Thoracic aorta (tissue), 2 donors: ENCODE measurements around the gene ZNF813. TPM values are rescaled to one million over a fixed set of nuclear protein-coding genes. Genes with fewer than 3 reads are reported as not detected.
"Not testable (repeated sequence)": the region's sequence is repeated elsewhere in the genome, so short reads cannot be mapped to it uniquely, and the experiment has no call there.

Experiments used
- ATAC-seq: fragments of 150-250 bp; one replicate; pipeline ENCODE4 v1.8.0; 2017; ENCODE audit warnings: low read depth; ENCODE audit not compliant: insufficient number of reproducible peaks, low FRiP score
- DNase-seq: peaks from one replicate; pipeline ENCODE4 v3.0.0-alpha.2; 2020; ENCODE audit warnings: low spot score
- H3K27ac ChIP-seq, 2 donors: fragments of 200-600 bp; sonication (generic); 1 replicate in 1 of 2; 2 replicates in 1 of 2; pipeline ENCODE4 v1.5.1; 2016; ENCODE audit warnings: mild to moderate bottlenecking in 2 of 2, moderate library complexity in 2 of 2
- H3K27me3 ChIP-seq: fragments of 200-600 bp; sonication (generic); replicated peaks from 2 replicates; pipeline ENCODE4 v1.6.0; 2016; ENCODE audit warnings: mild to moderate bottlenecking; ENCODE audit not compliant: insufficient read depth
- H3K36me3 ChIP-seq: fragments of 200-600 bp; sonication (generic); one replicate; pipeline ENCODE4 v1.5.1; 2016
- H3K4me1 ChIP-seq, 2 donors: fragments of 200-600 bp; sonication (generic); 1 replicate in 1 of 2; 2 replicates in 1 of 2; pipeline versions ENCODE4 v1.5.1 to v1.6.0; 2016; ENCODE audit warnings: low read depth in 2 of 2, mild to moderate bottlenecking in 1 of 2; ENCODE audit not compliant: control insufficient read depth in 1 of 2
- H3K4me3 ChIP-seq: fragments of 200-600 bp; sonication (generic); 2 replicates; pipeline ENCODE4 v1.5.1; 2016; ENCODE audit warnings: mild to moderate bottlenecking
- H3K9me3 ChIP-seq: fragments of 200-600 bp; sonication (generic); 2 replicates; pipeline ENCODE4 v1.5.1; 2016
- total RNA-seq, 2 donors: library from RNA; depleted of rRNA; stranded (reverse); fragments of >200 nt; gene quantifications; one replicate each; pipeline versions ENCODE4 v1.1.0 to v1.2.3, GENCODE V29; 2016
- TF ChIP-seq, protein P1 (sequence below): fragments of 200-600 bp; sonication (generic); IDR thresholded peaks from one replicate; pipeline ENCODE4 v1.5.1; 2019; ENCODE audit warnings: antibody characterized with exemption

ZNF813 gene
- total RNA-seq, 2 donors from 2014 or later, result 0.81 to 3.0 TPM

DNA sequence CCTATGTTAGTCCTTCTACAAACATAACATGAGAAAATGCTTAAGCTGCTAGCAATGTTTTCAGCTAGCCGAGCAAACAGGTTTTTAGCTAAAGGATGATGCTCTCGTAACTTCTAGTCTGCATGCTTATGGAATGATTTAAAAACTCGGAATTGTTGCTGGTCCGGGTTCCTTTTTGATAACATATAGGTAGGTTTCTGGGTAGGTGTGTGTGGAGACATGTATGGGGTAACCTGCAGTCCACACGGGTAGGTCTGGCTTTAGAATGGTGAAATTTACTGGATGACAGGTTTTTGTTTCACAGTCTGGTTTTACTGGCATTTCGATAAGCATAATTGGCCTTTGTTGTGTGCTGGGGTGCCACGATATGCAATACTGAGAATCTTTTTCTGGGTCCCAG, 4.4 kb downstream of the ZNF813 start:
- no peak overlapping the region for H3K27ac ChIP-seq
- no peak overlapping the region for H3K4me3 ChIP-seq
- peaks cover 1 to 7% of the 10 kb centered on the region in 2 donors for H3K4me1 ChIP-seq
- no peaks in the 10 kb centered on the region for H3K27me3 ChIP-seq
- TF ChIP-seq, protein P1, sequence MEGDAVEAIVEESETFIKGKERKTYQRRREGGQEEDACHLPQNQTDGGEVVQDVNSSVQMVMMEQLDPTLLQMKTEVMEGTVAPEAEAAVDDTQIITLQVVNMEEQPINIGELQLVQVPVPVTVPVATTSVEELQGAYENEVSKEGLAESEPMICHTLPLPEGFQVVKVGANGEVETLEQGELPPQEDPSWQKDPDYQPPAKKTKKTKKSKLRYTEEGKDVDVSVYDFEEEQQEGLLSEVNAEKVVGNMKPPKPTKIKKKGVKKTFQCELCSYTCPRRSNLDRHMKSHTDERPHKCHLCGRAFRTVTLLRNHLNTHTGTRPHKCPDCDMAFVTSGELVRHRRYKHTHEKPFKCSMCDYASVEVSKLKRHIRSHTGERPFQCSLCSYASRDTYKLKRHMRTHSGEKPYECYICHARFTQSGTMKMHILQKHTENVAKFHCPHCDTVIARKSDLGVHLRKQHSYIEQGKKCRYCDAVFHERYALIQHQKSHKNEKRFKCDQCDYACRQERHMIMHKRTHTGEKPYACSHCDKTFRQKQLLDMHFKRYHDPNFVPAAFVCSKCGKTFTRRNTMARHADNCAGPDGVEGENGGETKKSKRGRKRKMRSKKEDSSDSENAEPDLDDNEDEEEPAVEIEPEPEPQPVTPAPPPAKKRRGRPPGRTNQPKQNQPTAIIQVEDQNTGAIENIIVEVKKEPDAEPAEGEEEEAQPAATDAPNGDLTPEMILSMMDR, result no peak
- no peak for ATAC-seq
- H3K9me3 ChIP-seq, result peaks cover 9% of the 10 kb centered on the region
- peaks cover 6% of the 10 kb centered on the region for H3K36me3 ChIP-seq
- DNase-seq, result no peak

DNA sequence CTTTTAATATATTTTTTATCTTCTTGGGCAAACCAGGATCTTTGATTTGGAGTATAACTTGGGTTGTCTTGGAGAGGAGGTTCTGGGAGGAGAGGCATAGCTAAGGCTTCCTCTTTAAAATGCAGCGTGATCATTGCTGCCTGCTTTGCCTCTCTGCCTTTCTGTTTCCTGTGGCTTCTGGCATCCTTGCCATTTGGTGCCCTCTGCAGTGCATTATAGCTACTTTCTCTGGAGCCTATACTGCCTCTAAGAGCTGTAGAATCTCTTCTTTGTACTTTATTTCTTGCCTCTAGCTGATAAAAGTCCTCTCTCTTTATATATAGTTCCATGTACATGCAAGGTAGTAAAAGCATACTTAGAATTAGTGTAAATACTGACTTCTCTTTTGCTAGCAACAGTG, 7.3 kb downstream of the ZNF813 start:
- not testable (repeated sequence) for H3K4me1 ChIP-seq, DNase-seq, H3K27ac ChIP-seq, ATAC-seq, H3K4me3 ChIP-seq, H3K27me3 ChIP-seq
- peaks cover 23% of the 10 kb centered on the region for H3K36me3 ChIP-seq
- H3K9me3 ChIP-seq, result peaks cover 18% of the 10 kb centered on the region

DNA sequence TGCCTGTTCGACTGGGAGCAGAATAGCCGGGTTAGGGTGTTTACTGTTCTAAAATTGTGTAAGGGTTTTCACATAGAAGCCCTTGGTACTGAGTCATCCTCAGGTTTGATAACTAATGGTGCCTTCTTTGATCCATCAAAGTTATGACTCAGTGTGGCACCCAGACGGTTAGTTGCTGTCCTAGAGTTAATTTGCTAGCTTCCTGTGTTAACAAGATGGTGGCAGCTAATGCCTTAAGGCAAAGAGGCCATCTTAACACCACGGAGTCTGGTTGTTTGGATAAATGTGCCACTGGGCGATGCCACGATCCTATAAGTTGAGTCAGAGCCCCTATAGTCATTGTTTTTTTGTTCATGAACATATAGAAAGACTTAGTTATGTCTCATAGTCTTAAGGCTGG, 7.9 kb downstream of the ZNF813 start:
- H3K27ac ChIP-seq, H3K4me3 ChIP-seq, H3K27me3 ChIP-seq, ATAC-seq, H3K4me1 ChIP-seq, DNase-seq: not testable (repeated sequence)
- Histone ChIP-seq H3K36me3 (peaks cover 27% of the 10 kb centered on the region), H3K9me3 (peaks cover 24% of the 10 kb centered on the region)

DNA sequence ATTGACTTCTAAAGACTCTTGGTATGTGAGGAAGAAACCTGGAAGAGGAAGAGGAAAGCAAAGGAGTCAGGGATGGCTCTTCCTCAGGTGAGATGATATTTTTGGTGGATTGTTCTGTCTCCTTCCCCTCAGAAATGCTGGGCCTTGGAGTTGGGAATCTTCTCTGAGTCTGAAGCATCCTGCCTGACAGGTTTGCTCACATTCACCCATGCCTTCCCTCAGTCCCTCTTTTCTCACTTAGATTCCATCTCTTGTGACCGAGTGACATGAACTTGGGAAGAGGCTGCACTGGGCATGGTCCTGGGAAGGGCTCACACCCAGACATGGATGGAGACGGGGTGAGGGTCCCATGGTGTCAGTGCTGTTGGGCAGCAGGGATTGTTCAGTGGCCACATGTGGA, 16.2 kb downstream of the ZNF813 start:
- Histone ChIP-seq H3K9me3 (peaks cover 61% of the 10 kb centered on the region), H3K36me3 (peaks cover 55% of the 10 kb centered on the region)
- DNase-seq, ATAC-seq, H3K27me3 ChIP-seq, H3K27ac ChIP-seq, H3K4me3 ChIP-seq, H3K4me1 ChIP-seq: not testable (repeated sequence)

DNA sequence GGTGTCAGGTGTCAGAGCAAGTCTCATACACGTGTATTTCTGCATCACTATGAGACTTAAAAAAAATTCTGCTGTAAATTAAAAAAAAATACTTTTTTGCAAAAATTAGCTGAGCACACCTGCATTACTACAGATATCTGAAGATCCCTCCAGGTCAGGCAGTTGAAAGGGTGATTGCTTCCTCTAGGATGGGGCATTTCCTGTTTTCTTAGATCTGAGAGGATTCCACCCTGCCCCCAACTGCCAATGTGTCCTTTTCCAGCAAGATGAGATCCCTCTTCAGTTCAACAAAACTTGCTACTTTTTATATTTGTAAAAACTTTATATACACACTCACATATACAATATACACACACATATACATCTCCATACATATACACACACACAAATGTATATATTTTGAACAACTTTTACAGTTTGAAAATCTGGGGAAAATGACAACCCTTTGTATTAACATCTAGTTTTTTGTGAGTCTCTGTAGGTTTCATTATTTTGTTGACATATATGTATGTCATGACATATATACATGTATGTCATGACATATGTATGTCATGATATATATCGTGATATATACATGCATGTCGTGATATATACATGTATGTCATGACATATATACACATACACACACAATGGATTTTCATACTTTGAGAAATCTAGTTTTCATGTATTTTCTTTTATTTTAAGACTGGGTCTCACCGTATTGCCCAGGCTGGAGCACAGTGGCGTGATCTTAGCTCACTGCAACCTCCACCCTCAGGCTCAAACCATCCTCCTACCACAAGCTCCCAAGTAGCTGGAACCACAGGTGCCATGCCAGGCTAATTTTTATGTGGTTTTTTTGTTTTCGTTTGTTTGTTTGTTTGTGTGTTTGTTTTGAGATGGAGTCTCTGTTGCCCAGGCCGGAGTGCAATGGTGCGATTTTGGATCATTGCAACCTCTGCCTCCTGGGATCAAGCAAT, 17.8 kb downstream of the ZNF813 start:
- no peak overlapping the region for H3K27ac ChIP-seq
- no peak for DNase-seq
- no peak overlapping the region for H3K4me3 ChIP-seq
- H3K36me3 ChIP-seq, result peaks cover 61% of the 10 kb centered on the region
- no peak for ATAC-seq
- no peaks in the 10 kb centered on the region for H3K4me1 ChIP-seq
- H3K9me3 ChIP-seq, result peaks cover 66% of the 10 kb centered on the region
- TF ChIP-seq, protein P1, result no peak
- no peaks in the 10 kb centered on the region for H3K27me3 ChIP-seq

DNA sequence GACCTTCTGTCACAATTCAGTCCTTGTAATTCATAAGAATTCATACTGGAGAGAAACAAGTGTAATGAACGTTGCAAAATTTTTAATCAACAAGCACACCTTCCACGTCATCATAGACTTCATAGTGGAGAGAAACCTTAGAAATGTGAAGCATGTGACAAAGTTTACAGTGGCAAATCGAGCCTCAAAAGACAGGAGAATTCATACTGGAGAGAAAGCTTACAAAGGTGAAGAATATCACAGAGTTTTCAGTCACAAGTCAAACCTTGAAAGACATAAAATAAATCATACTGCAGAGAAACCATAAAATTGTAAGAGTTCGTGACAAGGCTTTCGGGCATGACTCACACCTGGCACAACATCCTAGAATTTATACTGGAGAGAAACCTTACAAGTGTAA, 24.6 kb downstream of the ZNF813 start:
- Histone ChIP-seq H3K27ac (no peak overlapping the region), H3K9me3 (peaks cover 90% of the 10 kb centered on the region), H3K4me3 (no peak overlapping the region), H3K27me3 (no peaks in the 10 kb centered on the region), H3K36me3 (peaks cover 45% of the 10 kb centered on the region), H3K4me1 (no peaks in the 10 kb centered on the region)
- ATAC-seq (no peak), DNase-seq (no peak)
- TF ChIP-seq, protein P1, result no peak

DNA sequence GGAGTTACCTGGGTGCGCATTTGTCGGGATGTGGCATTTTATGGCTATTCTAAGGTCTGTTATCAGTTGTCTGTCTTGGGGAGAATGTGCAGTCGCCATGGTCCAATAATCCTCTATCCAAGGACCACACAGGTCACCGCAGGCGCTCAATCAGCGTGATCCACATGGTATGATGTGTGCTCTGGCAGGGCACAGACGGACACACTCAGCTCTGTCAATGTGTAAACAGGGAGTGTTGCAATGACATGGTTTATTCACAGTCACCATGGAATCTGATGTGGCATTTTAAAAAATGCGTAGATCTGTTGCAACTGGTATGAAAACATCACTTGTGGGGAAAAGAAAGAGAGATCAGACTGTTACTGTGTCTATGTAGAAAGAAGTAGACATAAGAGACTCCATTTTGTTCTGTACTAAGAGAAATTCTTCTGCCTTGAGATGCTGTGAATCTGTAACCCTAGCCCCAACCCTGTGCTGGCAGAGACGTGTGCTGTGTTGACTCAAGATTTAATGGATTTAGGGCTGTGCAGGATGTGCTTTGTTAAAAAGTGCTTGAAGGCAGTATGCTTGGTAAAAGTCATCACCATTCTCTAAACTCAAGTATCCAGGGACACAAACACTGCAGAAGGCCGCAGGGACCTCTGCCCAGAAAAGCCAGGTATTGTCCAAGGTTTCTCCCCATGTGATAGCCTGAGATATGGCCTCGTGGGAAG, 29.9 kb downstream of the ZNF813 start:
- not testable (repeated sequence) for H3K27me3 ChIP-seq, ATAC-seq, H3K36me3 ChIP-seq, DNase-seq, H3K4me1 ChIP-seq, H3K4me3 ChIP-seq, H3K27ac ChIP-seq
- peaks cover 38% of the 10 kb centered on the region for H3K9me3 ChIP-seq

DNA sequence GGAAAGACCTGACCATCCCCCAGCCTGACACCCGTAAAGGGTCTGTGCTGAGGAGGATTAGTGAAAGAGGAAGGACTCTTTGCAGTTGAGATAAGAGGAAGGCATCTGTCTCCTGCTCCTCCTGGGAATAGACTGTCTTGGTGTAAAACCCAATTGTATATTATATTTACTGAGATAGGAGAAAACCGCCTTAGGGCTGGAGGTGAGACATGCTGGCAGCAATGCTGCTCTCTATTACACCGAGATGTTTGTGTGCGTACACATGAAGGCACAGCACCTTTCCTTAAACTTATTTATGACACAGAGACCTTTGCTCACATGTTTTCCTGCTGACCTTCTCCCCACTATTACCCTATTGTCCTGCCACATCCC, 30.5 kb downstream of the ZNF813 start:
- not testable (repeated sequence) for H3K36me3 ChIP-seq, H3K4me3 ChIP-seq, ATAC-seq, H3K27me3 ChIP-seq, DNase-seq, H3K4me1 ChIP-seq, H3K27ac ChIP-seq
- peaks cover 32% of the 10 kb centered on the region for H3K9me3 ChIP-seq

DNA sequence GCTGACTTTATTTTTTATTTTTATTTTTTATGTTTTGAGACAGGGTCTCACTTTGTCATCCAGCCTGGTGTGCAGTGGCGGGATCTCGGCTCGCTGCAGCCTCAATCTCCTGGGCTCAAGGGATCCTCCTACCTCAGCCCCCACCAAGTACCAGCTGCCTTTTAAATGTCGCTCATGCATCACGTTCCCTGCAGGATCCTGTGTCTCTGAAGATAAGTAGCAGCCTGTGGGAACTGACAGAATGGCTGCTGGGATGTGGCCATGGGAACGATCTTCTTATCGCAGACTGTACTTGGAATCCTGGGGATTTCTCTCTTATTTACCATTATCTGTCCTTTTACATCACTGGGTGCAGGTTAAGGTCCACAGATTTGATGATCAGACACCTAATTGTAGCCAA, 35.6 kb downstream of the ZNF813 start:
- not testable (repeated sequence) for H3K27me3 ChIP-seq, H3K4me3 ChIP-seq, ATAC-seq, H3K4me1 ChIP-seq, H3K27ac ChIP-seq, DNase-seq, H3K36me3 ChIP-seq, H3K9me3 ChIP-seq
